Left ventricle myocardium inferior (tissue), 1 donor: ENCODE measurements around the gene ITGB7. TPM values are rescaled to one million over a fixed set of nuclear protein-coding genes. Genes with fewer than 3 reads are reported as not detected.

Experiments used
- DNase-seq: peaks from one replicate; pipeline ENCODE4 v3.0.0-alpha.2; 2020
- H3K27ac ChIP-seq: fragments of 200-600 bp; replicated peaks from 2 replicates; pipeline ENCODE4 v1.8.0; 2021
- H3K27me3 ChIP-seq: fragments of 200-600 bp; 2 replicates; pipeline ENCODE4 v1.8.0; 2021; ENCODE audit warnings: low read depth
- H3K36me3 ChIP-seq: fragments of 200-600 bp; 2 replicates; pipeline ENCODE4 v1.8.0; 2021
- H3K4me1 ChIP-seq: fragments of 200-600 bp; 2 replicates; pipeline ENCODE4 v1.8.0; 2021
- H3K4me3 ChIP-seq: fragments of 200-600 bp; 2 replicates; pipeline ENCODE4 v1.8.0; 2021; ENCODE audit warnings: mild to moderate bottlenecking, moderate library complexity
- H3K9me3 ChIP-seq: fragments of 200-600 bp; replicated peaks from 2 replicates; pipeline ENCODE4 v1.8.0; 2021
- intact Hi-C: fragments of 100-400 bp; cut with micrococcal nuclease; formaldehyde crosslinking; loops from one replicate; pipeline ENCODE4 v1.11.0; 2022
- total RNA-seq: library from RNA; stranded (reverse); fragmentation: NEBNext Ultra II Directional; extraction: Animal tissue kit (Norgen Biotek cat#: 25700); gene quantifications from one replicate; pipeline ENCODE4 v1.2.1, GENCODE V29; 2021
- TF ChIP-seq, protein P1 (sequence below): fragments of 200-600 bp; IDR thresholded peaks from 2 replicates; pipeline ENCODE4 v1.8.0; 2021; ENCODE audit warnings: antibody characterized with exemption, mild to moderate bottlenecking, borderline replicate concordance
- donor health status: DM: no; HTN: yes; CAD: no; lungs with severe emphysema.

Gene ITGB7
- total RNA-seq, 1 donor from 2014 or later: 1.1 TPM

DNA sequence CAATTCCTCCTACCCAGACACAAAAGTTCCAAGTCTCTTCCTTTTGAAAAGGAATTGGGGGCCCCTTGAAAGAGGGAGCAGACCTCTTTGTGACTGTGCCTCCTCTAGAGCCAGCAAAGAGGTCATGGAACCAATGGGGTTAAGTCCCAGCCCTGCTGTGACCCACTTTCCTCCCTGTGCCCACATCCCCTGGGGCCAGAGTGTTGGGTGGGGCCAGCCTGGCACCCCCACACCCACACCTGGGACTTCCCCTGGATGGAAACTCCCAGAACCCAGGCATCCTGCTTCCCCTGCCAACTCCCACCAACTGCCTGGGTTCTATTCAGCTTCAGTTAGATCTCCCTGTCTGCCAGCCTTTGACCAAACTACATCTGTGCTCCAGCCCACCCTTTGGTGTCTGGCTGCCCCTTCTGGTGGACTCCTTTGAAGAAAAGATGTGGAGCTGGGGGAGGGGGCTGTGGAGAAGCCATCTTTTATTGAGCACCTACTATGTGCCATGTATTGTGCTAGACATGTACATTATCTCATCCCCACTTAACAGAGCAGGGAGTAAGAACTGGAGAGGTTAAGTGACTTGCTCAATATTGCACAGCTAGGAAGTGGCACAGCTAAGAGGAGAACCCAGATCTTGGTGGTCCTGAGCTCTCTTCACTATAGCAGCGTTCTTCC lies 29.5 kb upstream of the ITGB7 start:
- Histone ChIP-seq H3K27me3 (no peaks in the 10 kb centered on the region), H3K4me1 (peaks cover 34% of the 10 kb centered on the region), H3K4me3 (no peak overlapping the region), H3K9me3 (no peaks in the 10 kb centered on the region), H3K27ac (no peak overlapping the region), H3K36me3 (no peaks in the 10 kb centered on the region)
- TF ChIP-seq, protein P1, sequence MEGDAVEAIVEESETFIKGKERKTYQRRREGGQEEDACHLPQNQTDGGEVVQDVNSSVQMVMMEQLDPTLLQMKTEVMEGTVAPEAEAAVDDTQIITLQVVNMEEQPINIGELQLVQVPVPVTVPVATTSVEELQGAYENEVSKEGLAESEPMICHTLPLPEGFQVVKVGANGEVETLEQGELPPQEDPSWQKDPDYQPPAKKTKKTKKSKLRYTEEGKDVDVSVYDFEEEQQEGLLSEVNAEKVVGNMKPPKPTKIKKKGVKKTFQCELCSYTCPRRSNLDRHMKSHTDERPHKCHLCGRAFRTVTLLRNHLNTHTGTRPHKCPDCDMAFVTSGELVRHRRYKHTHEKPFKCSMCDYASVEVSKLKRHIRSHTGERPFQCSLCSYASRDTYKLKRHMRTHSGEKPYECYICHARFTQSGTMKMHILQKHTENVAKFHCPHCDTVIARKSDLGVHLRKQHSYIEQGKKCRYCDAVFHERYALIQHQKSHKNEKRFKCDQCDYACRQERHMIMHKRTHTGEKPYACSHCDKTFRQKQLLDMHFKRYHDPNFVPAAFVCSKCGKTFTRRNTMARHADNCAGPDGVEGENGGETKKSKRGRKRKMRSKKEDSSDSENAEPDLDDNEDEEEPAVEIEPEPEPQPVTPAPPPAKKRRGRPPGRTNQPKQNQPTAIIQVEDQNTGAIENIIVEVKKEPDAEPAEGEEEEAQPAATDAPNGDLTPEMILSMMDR: no peak
- intact Hi-C loops: no loop called here
- no peak for DNase-seq

DNA sequence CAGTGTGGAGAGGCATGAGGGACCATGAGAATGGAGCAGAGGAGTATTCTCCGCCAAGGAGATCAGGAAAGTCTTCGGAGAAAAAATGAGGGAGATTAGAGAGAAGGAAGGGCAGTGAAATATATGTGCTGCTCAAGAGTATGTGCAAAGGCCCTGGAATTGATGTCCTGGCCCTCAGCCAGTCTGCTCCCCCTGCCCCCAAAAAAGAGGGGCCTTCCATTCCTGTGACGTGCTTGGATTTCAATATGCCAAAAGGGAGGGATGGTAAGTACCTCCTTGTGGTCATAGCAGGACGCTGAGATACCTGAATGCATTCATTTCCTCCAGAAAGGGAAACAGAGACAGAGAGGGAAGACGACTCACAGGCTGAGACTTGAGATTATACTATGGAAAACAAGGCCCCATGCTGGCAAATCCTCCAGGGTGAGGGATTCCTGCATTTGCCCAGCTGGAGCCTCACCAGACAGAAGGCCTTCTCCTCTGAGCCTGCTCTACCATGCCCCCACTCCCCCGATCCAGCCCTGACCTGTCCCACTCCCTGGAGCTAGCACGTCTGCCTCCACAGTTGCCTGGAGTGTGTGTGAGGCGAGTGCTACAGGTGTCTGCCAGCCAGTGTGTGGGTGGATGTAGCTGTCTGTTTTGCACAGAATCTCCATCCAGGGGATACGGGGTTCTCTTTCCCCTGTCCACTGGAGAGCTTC lies 28.8 kb upstream of the ITGB7 start:
- no peak for DNase-seq
- H3K9me3 ChIP-seq: no peaks in the 10 kb centered on the region
- peaks cover 40% of the 10 kb centered on the region for H3K4me1 ChIP-seq
- TF ChIP-seq, protein P1: no peak
- intact Hi-C loops: no loop called here
- no peak overlapping the region for H3K27ac ChIP-seq
- no peaks in the 10 kb centered on the region for H3K27me3 ChIP-seq
- no peaks in the 10 kb centered on the region for H3K36me3 ChIP-seq
- no peak overlapping the region for H3K4me3 ChIP-seq

DNA sequence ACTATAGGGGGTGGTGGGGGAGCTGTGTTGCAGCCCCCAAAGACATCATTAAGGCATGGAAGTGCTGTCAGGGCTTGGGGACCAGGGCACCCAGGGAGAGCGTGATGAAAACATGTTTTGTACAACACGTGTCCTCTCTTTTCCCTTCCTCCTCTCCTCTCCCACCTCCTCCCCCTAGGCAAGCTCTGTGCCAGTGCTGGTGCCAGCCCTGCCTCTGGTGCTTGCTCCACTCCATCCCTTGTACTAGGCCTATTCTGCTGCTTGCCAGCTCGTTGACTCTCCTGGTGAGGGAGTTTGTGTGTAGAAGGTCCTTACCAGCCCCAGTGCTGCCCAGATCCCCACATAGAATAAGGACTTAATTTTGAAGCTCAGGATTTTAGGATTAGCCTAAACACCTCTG lies 28.1 kb upstream of the ITGB7 start:
- no peak for DNase-seq
- H3K27ac ChIP-seq: no peak overlapping the region
- no peak overlapping the region for H3K4me3 ChIP-seq
- no peaks in the 10 kb centered on the region for H3K27me3 ChIP-seq
- TF ChIP-seq, protein P1: no peak
- H3K4me1 ChIP-seq: peaks cover 41% of the 10 kb centered on the region
- intact Hi-C loops: no loop called here
- H3K36me3 ChIP-seq: no peaks in the 10 kb centered on the region
- H3K9me3 ChIP-seq: no peaks in the 10 kb centered on the region

DNA sequence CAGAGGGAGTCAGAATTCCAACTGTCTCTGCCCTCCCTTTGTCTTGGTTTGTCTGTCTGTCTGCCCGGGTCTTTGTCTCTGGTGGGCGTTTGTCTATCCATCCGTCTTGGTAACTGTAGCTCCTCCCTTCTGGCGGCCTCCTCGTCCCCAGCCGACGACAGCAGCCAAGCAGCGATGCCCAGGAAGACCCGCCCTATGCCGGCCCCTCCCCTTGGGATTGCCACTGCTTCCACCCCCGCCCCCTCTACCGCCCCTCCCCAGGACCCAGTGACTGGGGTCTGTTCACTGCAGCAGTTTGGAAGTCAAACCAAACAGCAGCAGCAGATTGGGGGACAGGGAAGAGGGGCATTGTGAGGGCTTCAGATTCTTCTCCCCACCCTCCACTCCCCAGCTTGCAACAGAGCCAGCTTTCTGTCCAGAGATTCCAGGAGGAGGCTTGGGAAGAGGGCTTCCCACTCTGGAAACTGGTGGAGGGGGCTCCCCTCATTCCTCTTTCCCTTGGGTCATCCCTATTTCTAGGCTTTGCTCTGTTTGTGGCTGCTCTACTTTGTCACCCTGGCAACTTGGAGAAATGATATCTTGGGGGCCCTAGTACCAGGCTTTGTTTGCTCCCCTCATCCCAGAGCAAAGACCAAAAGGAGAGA lies 27.3 kb upstream of the ITGB7 start:
- H3K4me1 ChIP-seq: peaks cover 41% of the 10 kb centered on the region
- H3K4me3 ChIP-seq: no peak overlapping the region
- DNase-seq: peak; percentile 44
- no peaks in the 10 kb centered on the region for H3K9me3 ChIP-seq
- H3K36me3 ChIP-seq: no peaks in the 10 kb centered on the region
- intact Hi-C loops: no loop called here
- no peaks in the 10 kb centered on the region for H3K27me3 ChIP-seq
- TF ChIP-seq, protein P1: no peak
- H3K27ac ChIP-seq: peak overlapping the region; percentile 36

- intact Hi-C loops: no loop called here
- Histone ChIP-seq H3K27ac (peak overlapping the region; percentile 27), H3K4me1 (peaks cover 41% of the 10 kb centered on the region), H3K4me3 (peak overlapping the region; percentile 75), H3K27me3 (no peaks in the 10 kb centered on the region), H3K9me3 (no peaks in the 10 kb centered on the region), H3K36me3 (no peaks in the 10 kb centered on the region)
- no peak for DNase-seq
- TF ChIP-seq, protein P1: no peak
These were observed 26.6 kb upstream of the ITGB7 start for GRCh38 chr12:53233671-53234121.
